ENCODE results near the gene CCDC183. TPM values are rescaled to one million over a fixed set of nuclear protein-coding genes. Genes with fewer than 3 reads are reported as not detected.

Gene CCDC183
- total RNA-seq, 1 donor, result under 0.01 TPM

GRCh38 chr9:136850866-136851775, 55.0 kb downstream of the CCDC183 start:
- peak overlapping the region; percentile 96 for H3K4me2 ChIP-seq (ENCODE audit: insufficient read depth, low read length)
- TF ChIP-seq CTCF (IDR thresholded peaks at IDR 0.05; ENCODE audit: extremely low read depth, low read depth, low read length), result no peak
- H3K4me3 ChIP-seq (ENCODE audit: insufficient read depth, low read length), result no peak overlapping the region

GRCh38 chr9:136851941-136852663, 56.0 kb downstream of the CCDC183 start, which contains the start of gene MAMDC4:
TSS of gene MAMDC4 (plus strand) at chr9:136852346. CDS start at chr9:136852417, 71 bp downstream.
- H3K79me2 ChIP-seq (ENCODE audit: insufficient read depth, low read length), result peaks cover 7% of the 10 kb centered on the region
- H3K36me3 ChIP-seq (ENCODE audit: insufficient read depth, low read length), result peaks cover 15% of the 10 kb centered on the region
- H3K27me3 ChIP-seq (ENCODE audit: insufficient read depth, low read length), result no peaks in the 10 kb centered on the region
- no peak within 1 kb of the TSS for H3K4me2 ChIP-seq (ENCODE audit: insufficient read depth, low read length)
- H3K27ac ChIP-seq (ENCODE audit: low read depth, low read length), result no peak within 1 kb of the TSS
- peaks cover 8% of the 10 kb centered on the region for H4K20me1 ChIP-seq (ENCODE audit: insufficient read depth, low read length)
- no peak for TF ChIP-seq CTCF (IDR thresholded peaks at IDR 0.05; ENCODE audit: extremely low read depth, low read depth, low read length)
- no peak within 1 kb of the TSS for H3K4me3 ChIP-seq (ENCODE audit: insufficient read depth, low read length)
- no peak for DNase-seq (ENCODE audit: insufficient read length, low spot score, missing footprints)
- H3K4me1 ChIP-seq (ENCODE audit: insufficient read depth, low read length), result peaks cover 13% of the 10 kb centered on the region
- H2AFZ ChIP-seq (ENCODE audit: low read length), result no peak within 1 kb of the TSS
- H3K9me3 ChIP-seq (ENCODE audit: low read depth, low read length), result no peaks in the 10 kb centered on the region

More at GRCh38 chr9:136850866-136851775, 55.0 kb downstream of the CCDC183 start:
- peaks cover 5% of the 10 kb centered on the region for H3K27me3 ChIP-seq (ENCODE audit: insufficient read depth, low read length)
- no peak overlapping the region for H3K27ac ChIP-seq (ENCODE audit: low read depth, low read length)
- peaks cover 7% of the 10 kb centered on the region for H3K79me2 ChIP-seq (ENCODE audit: insufficient read depth, low read length)
- H3K36me3 ChIP-seq (ENCODE audit: insufficient read depth, low read length), result peaks cover 15% of the 10 kb centered on the region
- no peak overlapping the region for H2AFZ ChIP-seq (ENCODE audit: low read length)
- no peak for DNase-seq (ENCODE audit: insufficient read length, low spot score, missing footprints)
- peaks cover 8% of the 10 kb centered on the region for H4K20me1 ChIP-seq (ENCODE audit: insufficient read depth, low read length)
- no peaks in the 10 kb centered on the region for H3K9me3 ChIP-seq (ENCODE audit: low read depth, low read length)
- peaks cover 13% of the 10 kb centered on the region for H3K4me1 ChIP-seq (ENCODE audit: insufficient read depth, low read length)

- Histone ChIP-seq H2AFZ (ENCODE audit: low read length) (no peak overlapping the region), H3K27me3 (ENCODE audit: insufficient read depth, low read length) (no peaks in the 10 kb centered on the region), H3K79me2 (ENCODE audit: insufficient read depth, low read length) (peaks cover 7% of the 10 kb centered on the region), H3K4me3 (ENCODE audit: insufficient read depth, low read length) (no peak overlapping the region), H4K20me1 (ENCODE audit: insufficient read depth, low read length) (peaks cover 12% of the 10 kb centered on the region), H3K27ac (ENCODE audit: low read depth, low read length) (no peak overlapping the region), H3K4me2 (ENCODE audit: insufficient read depth, low read length) (no peak overlapping the region), H3K36me3 (ENCODE audit: insufficient read depth, low read length) (peaks cover 15% of the 10 kb centered on the region), H3K4me1 (ENCODE audit: insufficient read depth, low read length) (peaks cover 12% of the 10 kb centered on the region), H3K9me3 (ENCODE audit: low read depth, low read length) (no peaks in the 10 kb centered on the region)
- DNase-seq (ENCODE audit: insufficient read length, low spot score, missing footprints), result peak; percentile 75
- no peak for TF ChIP-seq CTCF (IDR thresholded peaks at IDR 0.05; ENCODE audit: extremely low read depth, low read depth, low read length)
Measured at GRCh38 chr9:136852664-136853595, 56.8 kb downstream of the CCDC183 start.

Measured in osteoblast (primary cell).